Loucy (cell line): ENCODE data around the gene JAZF1.

Source experiments
- CTCF ChIP-seq: fragments of 200-600 bp; sonication (generic); conservative IDR thresholded peaks from 2 replicates; pipeline ENCODE4 v1.5.1; 2014; ENCODE audit warnings: mild to moderate bottlenecking, antibody characterized with exemption, low read length
- EZH2phosphoT487 ChIP-seq: fragments of 200-600 bp; IDR thresholded peaks from 2 replicates; pipeline ENCODE4 v1.6.1; 2018; ENCODE audit warnings: antibody characterized with exemption, mild to moderate bottlenecking, moderate library complexity, borderline replicate concordance

GRCh38 chr7:28203508-28204240 lies 23.1 kb upstream of the JAZF1 start:
- TF ChIP-seq CTCF (no peak), EZH2phosphoT487 (no peak)
